Muscle of back (tissue), 11 donors: ENCODE results near the gene ROR2. TPM values are rescaled to one million over a fixed set of nuclear protein-coding genes. Genes with fewer than 3 reads are reported as not detected.

ENCODE experiments used
- DNase-seq, 3 donors: peaks; one replicate each; pipeline versions ENCODE4 v3.0.0 to v3.0.0-alpha.2; 2013
- polyA plus RNA-seq, 10 donors: library from polyadenylated mRNA; unstranded; fragments of 120-200 nt; gene quantifications; one replicate each; pipeline ENCODE4 v1.2.1, GENCODE V29; 2013; ENCODE audit not compliant: insufficient read length in 10 of 10

Gene ROR2
- polyA plus RNA-seq, 10 donors = 1.9 to 12.8 (median 2.8) TPM

DNA sequence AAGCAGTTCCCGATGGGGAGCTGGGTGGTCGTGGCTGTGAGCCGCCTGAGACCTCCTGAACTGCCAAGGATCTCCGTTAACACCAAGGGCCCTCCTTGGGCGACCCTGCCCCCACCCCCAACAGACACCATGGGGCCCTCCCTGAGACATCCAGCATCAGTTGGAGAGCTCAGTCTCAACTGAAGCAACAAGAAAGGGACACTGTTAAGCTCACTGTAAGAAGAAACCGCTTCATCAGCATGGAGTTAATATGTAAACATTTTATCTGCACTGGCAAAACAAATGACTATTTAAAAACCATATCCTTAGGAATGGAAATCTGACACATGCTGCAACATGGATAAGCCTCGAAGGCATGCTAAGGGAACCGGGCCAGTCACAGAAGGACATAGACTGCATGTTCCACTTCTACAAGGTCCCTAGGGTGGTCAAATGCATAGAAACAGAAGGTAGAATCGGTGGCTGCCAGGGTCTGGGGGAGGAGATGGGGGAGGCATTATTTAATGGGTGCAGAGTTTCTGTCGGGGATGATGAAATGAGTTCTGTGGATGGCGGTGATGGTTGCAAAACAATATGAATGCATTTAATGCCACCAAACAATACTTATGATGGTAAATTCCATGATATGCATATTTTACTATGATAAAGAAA, 47.4 kb downstream of the ROR2 start:
- DNase-seq = peak in 1 of 3 donors; percentile 33

DNA sequence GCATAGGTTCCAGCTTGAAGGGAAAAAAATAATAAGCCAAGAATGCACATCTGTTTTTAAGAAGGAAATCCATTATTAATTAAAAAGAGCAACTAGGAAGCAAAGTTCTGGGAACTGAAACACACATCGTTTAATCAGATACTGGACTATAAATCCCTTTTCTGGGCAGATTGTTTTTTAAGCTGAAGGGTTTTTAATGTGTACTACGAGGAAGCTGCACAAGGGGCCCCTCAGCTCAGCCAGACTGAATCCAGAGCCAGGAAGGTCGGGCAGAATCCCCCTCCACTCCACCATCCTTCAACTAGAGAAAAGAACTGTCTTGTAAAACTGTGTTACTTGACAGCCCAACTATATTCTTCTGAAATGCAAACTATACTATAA, 49.2 kb downstream of the ROR2 start:
- no peak for DNase-seq

DNA sequence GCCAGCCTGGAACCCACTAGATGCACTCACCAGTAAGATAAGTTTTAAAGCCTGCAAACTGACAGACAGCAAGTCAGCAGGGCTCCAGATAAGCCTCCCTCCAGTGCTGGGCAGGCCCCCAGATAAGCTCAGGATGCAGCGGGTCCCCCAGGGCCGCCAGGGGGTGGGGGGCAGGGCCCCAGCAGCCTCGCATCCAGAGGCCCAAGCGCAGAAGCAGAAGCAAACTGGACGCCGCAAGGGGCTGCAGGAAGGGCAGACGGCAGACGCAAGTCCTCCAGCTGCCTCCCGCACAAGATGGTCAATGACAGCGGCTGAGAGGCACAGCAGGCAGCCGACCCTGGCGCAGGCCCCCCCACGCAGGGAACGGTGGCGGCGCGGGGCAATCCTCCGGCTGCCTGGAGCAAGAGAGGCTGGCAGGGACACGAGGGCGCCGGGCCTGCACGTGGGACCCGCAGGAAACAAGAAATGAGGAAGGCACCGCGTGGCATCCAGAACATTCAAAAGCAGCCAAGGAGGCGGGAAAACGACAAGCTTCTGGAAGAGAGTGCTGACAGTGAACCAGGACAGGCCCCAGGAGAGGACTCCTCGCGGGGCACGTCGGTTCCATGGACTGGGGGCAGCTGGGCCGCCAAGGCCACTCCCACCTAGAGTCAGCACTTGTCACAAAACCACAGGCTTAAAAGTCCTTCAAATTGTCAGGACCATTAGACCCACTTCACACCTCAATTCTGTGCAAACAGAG, 49.8 kb downstream of the ROR2 start:
- DNase-seq = peak in 1 of 3 donors; percentile 71

DNA sequence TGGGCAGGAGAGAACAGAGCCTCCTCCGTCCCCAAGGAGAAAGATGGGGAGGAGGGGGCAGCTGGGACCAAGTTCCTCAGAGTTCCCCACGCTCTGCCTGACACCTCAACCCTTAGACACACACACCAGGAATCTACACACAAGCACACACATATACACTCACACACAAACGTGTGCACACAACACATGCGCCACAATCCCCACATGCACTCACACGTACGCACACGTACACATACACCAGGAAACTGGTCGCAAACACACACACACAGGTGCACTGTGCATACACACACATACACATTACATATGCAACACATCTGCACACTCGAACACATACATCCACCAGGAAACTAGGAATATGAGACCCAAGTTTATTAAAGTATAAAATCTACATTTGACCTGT, 50.4 kb downstream of the ROR2 start:
- DNase-seq = no peak

DNA sequence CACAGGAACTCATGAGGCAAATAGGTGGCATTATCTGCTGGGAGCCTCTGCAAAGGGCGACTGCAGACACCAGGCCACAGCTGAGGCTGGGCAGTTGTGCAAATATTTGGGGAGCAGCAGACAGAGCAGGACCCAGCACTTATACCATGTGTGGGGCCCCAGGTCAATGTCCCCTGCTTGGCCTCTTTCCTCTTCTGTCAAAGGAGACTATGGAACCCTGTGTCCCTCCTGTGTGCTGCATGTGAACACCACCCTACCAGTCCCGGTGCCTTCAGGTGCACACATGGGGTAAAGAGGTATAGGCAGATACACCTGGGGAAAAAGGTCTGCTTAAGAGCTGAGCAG, 50.8 kb downstream of the ROR2 start:
- no peak for DNase-seq

DNA sequence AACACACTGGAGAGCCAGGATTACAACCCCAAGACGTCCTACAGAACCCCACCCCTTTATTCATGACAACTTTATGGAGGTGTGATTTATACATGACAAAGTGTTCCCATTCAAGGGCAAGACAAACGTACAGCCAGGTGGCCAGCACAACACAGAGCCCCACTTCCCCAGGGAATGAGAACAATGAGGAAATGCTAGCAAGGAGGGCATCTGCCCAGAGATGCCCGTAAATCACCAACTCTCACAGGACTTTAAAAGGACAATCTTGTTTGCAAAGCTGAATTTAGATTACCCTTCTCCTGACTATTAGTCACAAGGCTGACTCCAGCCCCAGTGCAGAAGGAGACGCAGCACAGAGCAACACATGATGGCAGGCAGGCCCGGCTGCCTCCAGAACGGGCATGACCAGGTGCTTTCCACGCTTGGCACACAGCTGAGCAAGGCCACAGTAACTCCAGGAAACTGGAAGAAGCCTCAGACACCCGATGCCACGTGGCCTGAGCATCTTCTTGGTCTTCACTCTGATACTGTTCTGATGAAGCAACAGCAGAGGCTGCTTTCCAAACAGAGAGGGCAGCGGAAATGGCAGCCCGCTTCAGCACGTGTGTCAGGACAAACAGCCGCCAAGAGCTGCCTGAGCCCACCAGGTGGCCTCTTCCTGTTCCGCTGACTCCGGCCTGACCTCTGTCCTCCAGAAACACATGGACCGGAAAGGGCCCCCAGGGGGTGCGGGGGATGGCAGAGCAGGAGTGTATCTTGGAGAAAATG, 51.4 kb downstream of the ROR2 start:
- peak in 1 of 3 donors; percentile 40 for DNase-seq

DNA sequence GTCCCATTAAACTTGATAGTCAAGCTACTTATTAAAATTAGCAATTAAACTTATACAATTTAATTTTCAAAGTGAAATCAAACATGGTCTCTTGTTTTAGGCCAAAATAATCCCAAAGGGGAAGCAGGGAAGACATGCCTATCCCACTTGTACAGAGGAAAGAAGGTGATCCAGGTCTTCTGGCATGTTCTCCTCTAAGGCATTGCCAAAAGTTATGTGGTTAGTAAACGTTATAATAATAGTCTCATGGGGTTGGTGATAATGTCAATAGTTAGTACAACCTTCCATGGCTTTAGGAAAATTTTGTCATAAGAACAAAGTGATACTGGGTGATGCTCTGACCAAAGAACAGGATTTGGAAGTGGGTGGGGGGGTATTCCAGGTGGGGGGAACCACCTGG, 52.8 kb downstream of the ROR2 start:
- DNase-seq = no peak

DNA sequence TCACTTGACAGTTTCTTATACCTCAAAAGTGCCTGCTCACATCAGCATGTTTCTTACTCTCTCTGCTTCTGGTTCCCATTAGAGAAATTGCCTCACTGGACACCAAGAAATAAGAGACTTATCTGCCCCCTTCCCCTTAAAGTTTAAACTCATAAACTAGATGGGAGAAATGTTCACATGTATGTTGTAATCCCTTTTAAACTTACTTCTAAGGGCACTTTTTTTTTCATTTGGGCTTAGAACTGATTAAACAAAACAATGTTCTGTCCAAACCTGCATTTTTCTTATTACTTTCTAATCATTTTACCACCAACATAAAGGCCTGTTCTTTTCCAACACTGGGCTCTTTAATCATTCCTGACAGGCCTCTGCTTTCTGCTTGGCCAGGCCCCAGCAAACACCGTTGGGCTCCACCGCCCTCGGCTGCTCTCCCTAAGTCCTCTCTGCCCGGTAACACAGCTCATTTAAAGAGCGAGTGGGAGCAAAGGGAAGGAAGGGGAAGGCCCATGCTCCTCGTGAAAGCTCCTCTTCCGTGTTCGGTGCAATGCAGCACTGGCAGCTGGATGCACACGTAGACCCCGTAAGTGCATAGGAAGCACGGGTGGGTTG, 53.4 kb downstream of the ROR2 start:
- peak in 1 of 3 donors; percentile 53 for DNase-seq

DNA sequence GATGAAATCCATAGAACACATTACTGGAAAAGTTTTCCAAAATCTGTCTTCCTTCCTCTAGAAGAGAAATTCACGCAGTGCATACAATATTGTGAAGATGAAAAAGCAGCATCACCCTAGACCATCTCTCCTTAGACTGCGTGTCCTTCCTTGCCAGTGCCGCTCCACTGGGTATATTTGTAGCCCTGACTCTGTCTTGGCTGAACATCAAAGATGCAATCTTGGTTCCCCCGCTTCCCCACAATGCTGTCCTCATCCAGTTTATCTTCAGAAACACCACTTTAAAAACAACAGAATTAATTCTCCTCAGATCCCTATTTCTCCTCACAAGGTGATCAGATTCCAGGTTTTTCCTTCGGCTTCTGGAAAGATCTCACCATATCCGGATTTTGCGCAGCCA, 53.9 kb downstream of the ROR2 start:
- DNase-seq = no peak

DNA sequence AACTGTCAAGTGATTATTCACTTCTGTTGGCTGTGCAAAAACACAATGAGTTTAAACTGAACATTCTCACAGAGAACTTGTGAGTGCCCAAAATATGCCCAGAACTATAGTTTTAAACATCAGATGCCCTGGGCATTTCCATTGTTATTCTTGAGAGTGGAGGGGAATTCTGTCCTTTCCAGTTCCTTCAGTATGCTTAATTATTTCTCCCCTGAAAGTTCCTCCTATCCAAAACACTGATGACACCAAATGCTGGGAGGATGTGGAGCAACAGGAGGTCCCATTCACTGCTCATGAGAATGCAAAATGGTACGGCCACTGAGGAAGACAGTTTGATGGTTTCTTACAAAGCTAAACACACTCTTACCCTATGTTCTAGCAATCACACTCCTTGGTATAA, 55.5 kb downstream of the ROR2 start:
- no peak for DNase-seq

DNA sequence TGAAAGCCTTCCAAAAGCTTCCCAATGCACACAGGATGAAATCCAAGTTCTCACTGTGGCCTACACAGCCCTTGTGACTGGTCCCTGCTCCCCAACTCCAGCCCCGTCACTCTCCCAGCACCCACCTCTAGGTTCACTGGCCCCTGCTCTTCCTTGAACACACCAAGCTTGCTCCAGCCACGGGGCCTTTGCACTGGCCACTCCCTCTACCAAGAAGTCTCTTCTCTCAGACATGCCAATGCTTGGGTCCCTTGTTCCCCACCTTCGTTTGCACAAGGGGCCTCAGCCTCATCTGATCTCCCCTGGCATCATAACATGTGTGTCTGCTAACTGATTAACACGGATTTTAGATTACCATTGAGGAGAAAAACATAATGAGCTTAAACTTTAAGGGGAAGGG, 56.0 kb downstream of the ROR2 start:
- DNase-seq = no peak

DNA sequence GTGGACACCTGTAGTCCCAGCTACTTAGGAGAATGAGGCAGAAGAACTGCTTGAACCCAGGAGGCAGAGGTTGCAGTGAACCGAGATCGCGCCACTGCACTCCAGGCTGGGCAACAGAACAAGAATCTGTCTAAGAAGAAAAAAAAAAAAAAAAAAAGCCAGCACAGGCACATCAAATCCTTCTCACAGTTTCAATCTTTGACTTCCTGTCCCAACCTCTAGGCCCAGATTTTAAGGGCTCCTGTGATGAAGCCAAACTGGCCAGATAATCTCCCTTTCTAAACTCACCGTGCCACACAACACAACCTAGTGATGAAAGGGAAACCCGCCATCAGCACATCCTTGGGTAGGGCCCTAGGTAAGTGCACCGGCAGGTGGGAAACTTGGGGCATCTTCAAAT, 58.1 kb downstream of the ROR2 start:
- DNase-seq = no peak

DNA sequence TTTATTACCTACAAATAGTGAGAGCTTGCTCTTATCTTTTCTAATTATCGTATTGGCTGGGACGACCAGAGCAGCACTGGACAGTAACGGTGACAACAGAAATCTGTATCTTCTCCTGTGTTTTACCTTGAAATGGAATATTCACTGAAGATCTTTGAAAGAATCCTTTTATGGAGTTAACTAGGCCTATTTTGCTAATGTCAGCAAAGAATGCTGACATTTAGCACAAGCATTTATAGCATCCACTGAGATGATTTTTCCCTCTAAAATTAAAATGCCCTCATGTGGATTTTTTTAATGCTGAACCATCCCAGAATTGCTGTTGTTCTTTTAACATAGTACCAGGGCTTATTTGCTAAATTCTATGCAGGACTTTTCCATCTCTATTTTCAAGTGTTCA, 59.4 kb downstream of the ROR2 start:
- DNase-seq = no peak

DNA sequence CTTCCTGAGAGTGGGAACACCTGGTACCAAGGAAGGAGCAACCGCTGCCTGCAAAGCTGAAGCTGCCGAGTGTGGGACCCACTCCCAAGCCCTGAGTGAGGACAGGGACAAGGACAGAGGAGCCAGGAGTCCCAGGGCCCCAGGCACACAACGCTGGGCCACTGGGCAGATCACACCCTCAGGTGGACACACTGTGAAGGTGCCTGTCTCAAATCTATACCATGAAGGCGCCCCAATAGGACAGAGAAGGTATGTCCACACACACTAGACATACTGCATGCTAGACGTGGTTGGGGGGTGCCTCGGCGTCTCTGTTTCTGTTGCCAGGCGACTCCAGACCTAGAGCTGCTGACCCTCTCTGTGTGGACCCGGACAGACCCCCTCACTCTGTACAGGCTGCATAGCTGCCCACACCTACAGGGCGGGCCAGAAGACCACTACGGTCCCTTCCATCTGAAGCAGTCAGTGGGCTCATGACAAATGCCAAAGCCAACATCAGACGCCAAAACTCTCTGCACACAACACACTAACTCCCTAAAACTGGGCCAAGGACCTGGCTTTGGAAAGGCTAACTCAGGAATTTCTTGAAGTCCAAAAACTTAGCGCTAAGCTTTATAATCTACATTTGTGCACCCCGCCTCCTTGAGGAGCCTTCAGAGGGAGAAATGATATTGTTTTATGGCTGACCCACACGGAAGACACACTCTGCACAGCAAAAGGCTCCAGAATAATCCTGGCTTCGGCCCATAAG, 60.7 kb downstream of the ROR2 start:
- no peak for DNase-seq

DNA sequence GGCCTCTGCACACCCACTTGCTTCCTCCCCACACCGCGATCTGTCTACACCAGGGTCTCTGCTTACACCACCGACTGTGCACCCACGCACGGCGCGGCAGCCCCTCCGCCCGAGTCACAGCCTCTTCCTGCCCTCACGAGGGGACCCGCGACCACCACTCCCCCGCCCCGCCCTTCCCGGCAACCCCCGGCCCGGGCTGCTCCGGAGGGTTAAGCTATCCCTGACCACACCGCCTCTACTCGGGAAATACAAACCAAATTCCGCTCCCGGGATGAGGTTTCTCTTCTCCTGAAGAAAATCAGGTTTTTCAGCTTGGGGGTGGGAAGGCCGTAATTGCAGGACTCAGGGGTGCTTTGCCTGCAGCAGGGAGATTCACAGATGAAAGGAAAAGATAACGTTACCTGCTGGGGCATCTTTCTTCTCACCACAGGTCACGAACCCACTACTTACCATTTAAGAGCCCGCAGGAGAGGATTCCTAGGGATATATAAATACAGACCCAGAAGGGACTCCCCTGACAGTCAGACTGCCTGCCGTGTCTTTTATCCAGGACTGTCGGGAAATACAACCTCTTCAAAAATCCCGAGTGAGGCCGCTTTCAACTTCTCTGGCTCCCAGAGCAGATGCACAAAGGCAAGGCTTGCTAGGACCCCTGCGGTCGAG, 63.5 kb downstream of the ROR2 start:
- DNase-seq = no peak

DNA sequence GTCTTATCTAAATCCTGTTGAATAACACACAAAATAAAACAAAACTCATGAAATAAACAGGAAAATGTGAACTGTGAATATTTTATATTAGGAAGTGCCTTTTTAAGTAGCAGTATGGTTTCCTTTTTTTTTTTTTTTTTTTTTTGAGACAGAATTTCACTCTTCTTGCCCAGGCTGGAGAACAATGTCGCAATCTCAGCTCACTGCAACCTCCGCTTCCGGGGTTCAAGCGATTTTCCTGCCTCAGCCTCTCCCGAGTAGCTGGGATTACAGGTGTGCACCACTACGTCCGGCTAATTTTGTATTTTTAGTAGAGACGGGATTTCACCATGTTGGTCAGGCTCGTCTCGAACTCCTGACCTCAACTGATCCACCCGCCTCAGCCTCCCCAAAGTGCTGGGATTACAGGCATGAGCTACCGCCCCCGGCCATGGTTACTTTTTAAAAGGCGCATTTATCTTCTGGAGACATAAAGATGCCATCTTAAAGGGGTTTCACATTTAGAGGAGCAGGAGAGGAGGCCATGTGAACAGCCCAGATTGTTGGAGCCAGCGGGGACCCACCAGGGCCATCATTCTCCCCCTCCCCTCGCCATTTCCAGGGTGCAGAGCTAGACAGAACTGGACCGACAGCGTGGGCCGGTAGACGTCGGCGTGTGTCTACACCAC, 64.1 kb downstream of the ROR2 start:
- DNase-seq = no peak

DNA sequence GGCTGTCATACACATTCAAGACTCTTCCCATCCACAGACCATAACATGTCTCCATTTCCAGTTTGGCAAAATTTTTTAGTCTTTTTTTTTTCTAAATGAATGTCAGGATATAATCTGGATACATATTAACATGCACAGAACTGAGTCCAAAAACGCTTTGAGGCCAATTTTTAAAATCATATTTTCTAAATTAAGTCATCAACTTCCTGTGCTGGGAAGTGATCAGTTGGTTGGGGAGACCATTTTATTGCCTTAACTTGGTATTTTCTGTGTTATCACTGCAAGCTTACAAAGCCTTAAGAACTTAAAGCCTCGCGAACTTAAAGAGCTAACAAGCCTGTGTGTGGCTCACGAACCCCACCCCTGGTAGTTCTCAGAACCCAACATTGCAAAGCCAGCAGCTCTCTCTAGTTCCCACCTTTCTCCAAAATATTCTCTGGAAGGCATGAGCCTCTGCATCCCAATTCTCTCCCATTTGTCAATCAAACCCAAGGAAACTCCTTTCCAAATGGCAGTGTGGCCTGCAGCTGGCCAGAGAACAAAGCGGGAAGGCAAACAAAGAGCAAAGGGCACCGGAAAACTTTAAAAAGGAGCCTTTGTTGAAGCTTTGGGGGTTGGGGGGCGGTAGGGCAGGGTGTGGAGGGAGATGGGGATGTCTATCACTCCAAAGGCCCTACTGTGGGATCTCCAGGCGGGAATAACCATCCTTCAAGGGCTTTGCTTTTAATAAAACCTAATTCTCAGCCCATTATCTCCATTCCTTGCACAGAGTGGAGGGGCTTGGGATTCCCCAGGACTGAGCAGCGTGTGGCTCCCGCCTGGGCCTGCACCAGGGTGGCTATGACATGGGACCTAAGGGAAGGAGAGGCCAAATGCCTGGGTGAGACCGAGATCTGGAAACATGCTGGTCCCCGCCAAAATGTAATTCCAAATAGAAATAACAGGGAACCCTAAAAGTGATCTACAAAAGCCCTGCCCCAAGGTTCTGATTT, 65.0 kb downstream of the ROR2 start:
- DNase-seq = peak in 1 of 3 donors; percentile 49

DNA sequence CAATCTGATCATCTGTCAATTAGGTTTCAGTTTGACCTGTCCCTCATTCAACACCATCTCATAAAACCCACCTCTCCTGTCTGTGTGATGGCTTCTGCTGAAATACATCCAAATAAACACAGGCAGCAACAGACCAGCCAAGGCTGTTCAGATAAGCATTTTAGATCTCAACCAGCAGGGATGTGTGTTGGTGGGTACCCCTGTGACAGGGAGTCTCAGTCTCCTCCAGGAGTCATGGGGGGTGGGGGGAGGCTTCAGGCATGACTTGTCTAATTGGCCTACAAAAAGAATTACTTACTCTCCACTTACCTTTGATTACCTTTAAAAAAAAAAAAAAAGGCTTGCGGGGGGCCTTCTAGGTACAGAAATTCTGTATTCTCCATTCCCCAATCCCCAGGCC, 65.9 kb downstream of the ROR2 start:
- no peak for DNase-seq

DNA sequence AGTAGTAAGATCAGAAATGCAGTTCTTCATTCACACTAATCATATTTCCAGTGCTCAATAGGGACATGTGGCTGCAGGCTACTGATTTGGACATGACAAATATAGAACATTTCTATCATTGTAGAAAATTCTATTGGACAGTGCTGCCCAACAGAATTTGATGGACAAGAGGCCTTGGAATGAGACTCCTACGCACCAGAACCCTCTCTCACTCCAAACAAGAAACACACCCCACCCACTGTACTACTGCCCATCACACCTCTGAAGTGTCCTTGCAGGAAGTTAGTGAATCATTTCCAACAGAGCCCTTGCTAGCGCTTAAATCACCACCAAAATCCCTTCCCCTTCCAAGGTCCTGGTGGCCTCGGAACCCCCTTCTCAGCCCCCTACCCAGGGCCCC, 66.5 kb downstream of the ROR2 start:
- no peak for DNase-seq

DNA sequence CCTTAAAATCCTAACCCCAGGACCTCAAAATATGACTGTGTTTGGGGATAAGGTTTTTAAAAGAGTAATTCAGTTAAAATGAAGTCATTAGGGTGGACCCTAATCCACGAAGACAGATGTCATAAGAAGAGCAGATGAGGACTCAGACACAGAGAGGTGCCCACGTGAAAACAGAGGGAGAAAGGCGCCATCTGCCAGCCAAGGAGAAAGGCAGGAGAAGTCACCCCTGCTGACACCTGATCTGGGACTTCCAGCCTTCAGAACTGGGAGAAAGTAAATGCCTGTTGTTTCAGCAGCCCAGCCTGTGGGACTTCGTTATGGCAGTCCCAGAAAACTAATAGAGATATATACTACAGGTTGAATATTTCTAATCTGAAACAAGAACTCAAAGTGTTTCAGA, 67.4 kb downstream of the ROR2 start:
- no peak for DNase-seq
